ENCODE results near the gene ADAM12.

DNA sequence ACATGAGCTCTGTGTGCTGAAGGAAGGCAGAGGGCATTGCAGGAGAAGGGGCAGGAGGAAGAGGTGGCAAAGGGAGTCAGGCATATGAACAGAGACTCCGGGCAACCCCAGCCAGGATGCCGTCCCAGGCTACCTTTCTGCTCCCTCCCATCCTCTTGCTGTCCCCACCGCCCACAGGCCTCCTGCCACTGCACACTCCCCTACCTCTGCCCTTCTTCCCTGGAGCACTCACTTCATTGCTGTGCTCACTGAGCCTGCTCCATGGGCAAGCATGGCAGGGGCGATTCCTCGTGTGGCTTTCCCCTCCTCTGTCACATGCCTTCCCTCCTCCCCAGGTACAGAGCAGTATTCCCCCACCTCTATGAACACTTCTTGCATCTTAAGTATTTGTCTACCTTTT lies 398.5 kb downstream of the ADAM12 start:
- TF ChIP-seq MAX (IDR thresholded peaks at IDR 0.05), result no peak
- TF ChIP-seq POLR2A (IDR thresholded peaks at IDR 0.05; ENCODE audit: borderline replicate concordance, extremely low read depth, insufficient read depth, insufficient read length), result no peak
- no peak for TF ChIP-seq CTCF (IDR thresholded peaks at IDR 0.05 in 2 of 3, conservative IDR thresholded peaks at IDR 0.05 in 1 of 3; ENCODE audit: borderline replicate concordance in 1 of 3, insufficient read depth in 1 of 3, low read depth in 2 of 3, low read length in 2 of 3)
- TF ChIP-seq EZH2 (IDR thresholded peaks at IDR 0.05), result no peak
- TF ChIP-seq SIN3A (IDR thresholded peaks at IDR 0.05; ENCODE audit: low read depth), result no peak
- TF ChIP-seq RAD21 (IDR thresholded peaks at IDR 0.05; ENCODE audit: low read depth), result no peak
- TF ChIP-seq EZH2phosphoT487 (IDR thresholded peaks at IDR 0.05; ENCODE audit: borderline replicate concordance), result no peak
- no peak for TF ChIP-seq CBX3 (IDR thresholded peaks at IDR 0.05; ENCODE audit: low read depth)
- TF ChIP-seq ZFX (IDR thresholded peaks at IDR 0.05), result no peak
